Dermis microvascular lymphatic vessel endothelial cell (primary cell): Measurements from ENCODE around the gene DUSP7. TPM values are rescaled to one million over a fixed set of nuclear protein-coding genes. Genes with fewer than 3 reads are reported as not detected.

Experiments
- DNase-seq, 2 donors: peaks; one replicate each; pipeline versions ENCODE4 v3.0.0 to v3.0.0-alpha.2; 2010; ENCODE audit warnings: low read depth in 2 of 2
- total RNA-seq: library from RNA; depleted of rRNA; stranded (reverse); fragments of >200 nt; gene quantifications from 2 replicates; pipeline ENCODE4 v1.2.1, GENCODE V29; 2014

DUSP7 gene
- total RNA-seq, 1 donor from 2014 or later: 6.9 TPM

DNA sequence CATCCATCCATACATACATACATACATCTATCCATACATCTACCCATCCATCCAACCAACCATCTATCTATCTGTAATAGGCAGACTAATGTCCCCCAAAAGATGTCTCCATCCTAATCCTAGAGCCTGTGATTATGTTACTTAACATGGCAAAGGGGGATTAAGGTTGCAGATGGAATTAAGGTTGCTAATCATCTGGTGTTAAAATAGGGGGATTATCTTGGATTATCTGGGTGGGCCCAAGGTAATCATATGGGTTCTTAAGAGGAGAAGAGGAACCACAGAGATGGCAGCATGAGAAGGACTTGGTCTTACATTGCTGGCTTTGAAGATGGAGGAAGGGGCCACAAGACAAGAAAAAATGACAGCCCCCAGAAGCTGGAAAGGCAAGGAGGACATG, 45.9 kb downstream of the DUSP7 start:
- no peak for DNase-seq

DNA sequence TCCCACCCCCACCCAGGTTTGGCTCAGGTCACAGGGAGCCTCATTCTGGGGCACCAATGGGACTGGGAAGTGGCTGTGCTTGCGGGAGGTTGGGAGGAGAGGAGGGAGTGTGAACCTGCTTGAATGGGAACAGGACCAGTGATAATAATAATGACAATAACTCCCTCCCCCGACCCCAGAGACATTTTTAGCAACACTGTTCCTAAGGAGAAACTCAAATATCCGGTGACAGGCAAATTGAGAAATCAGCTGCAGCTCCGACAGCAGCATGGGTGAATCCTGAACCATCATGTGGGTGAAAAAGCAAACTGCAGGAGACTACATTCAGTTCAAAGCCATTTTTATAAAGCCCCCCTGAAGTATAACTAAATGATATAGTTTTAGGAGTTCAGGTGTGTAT, 49.1 kb downstream of the DUSP7 start:
- no peak for DNase-seq

DNA sequence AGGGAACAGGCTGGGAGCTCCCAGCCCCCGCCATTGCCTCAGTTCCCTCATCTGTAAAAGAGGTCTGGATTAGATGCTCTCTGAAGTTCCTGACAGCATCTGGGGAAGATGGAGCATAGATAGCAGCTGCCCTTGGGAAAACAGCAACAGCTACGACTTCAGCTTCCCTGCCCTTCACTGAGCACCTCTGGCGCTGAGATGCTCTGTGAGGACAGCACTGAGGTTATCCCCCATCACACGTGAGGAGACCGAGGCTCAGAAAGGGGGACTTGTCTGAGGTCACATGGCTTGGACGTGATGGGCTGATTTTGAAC, 49.6 kb downstream of the DUSP7 start:
- DNase-seq: no peak

DNA sequence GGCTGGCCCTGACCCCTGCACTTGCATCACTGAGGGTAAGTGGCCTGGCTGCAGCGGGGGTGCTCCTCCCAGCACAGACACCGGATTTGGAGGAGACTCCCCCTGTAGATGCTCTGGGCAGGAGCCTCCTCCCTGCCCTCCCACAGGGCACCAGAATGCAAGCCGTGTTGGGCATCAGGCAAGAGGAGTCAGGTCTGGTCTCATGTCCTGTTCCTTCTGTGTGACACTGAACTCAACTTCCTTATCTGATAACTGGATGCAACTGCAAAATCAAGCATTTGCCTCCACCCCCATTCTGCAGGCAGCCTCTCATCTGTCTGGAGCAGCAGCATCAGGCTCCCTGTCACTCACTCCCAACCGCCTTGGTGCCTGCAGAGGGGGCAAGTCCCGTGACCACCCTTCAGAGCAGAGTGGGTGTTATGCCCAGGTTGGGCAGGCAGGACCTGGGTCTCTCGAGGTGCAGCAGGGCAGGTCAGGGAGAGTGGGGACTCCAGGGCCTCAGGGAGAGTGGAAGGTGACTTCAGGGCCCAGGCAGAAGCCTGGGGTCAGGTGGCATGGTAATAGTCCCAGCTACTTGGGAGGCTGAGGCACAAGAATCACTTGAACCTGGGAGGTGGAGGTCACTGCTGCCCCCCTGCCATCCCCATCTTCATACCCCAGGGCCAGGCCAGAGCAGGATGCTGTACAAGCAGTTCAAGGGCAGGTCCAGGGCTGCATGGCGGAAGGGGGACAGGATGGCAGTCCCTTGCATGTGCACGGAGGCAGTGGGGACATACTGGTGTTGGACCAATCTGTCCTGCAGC, 50.2 kb downstream of the DUSP7 start:
- no peak for DNase-seq

DNA sequence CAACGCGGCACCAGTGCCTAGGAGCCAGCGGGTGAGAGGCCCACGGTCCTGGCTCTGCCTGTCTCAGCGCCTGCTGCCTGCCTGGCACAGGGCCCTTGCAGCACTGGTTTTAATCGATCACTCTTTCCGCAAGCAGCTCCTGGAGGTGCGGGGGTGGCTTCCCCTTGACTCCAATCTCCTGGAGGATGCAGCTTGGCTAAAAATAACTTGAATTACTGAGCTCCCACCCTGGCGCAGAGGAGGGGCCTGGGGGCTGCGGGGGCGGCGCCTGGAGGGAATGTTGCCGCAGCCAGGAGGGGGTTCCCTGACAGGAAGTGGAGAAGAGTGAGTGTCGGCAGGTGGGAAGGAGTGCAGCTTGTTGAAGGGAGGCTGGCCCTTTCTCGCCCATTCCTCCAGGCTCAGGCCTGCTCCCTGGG, 50.8 kb downstream of the DUSP7 start:
- peak in 1 of 2 donors; percentile 57 for DNase-seq

DNA sequence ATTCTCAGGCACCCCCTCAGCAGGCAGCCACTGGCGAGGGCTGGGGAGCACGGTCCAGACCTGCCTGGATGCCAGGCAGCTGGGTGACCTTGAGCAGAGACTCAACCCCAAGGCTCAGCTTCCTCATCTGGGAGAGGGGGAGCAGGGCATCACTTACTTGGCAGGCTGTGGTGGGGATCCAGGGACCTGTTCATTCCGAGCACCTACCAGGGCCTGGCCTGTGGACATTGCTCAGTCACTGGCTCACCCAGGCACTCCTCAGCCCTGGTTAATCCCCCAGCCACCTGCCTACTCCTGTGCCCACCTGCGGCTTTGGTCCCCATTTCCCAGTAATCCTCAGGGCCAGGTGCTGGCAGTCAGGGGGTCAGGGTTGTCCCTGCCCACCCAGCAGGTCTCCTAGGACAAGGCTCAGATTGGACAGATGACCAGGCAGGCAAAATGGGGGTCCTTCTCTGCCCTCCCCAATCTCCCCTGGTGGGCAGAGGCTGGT, 51.4 kb downstream of the DUSP7 start:
- no peak for DNase-seq

DNA sequence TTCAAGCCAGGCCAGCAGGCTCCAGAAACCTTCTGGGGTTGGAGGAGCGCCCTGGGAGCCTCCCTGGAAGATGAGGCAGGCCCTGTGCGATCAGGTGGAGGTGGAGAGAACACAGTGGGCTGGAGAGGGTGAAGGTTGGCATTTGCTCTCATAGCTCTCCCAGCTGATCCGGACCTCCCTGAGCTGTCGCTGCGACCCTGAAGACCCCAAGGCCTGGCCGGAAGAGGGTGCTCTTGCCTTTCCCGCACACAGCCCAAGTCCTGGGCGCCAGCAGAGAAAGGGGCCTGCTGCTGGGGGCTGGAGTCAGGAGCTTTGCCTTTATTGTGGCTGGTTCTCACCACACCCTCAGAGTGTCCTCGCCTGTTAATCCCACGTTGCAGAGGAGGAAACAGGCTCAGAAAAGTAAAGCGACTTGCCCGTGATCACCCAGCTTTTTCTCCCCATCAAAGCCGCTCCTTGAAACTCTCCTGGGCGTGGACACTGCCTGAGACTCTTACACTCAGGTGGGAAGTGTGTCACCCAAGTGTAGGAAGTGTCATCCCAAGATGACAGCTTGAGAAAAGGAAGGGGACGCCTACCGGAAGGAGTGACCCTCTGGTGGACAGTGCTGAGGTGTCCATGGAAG, 52.1 kb downstream of the DUSP7 start:
- DNase-seq: peak in 1 of 2 donors; percentile 49

DNA sequence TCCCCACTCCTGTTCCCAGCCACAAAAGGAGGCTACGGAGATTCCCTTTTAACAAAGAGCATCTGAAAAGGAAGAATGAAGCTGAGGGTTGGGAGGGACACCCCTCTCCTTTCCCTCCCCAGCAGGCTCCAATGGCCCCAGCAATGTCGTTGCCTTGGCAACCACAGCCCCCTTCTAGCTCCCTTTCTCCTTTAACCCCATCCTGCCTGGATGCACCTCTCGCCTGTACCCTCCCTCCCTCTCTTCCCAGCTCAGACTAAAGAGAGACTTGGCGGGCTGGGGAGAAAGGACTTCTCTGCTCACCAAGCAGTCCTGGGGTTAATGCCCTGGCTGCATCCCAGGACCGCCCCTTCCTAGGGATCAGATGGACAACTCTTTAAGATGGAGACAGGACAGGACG, 53.6 kb downstream of the DUSP7 start:
- DNase-seq: no peak

DNA sequence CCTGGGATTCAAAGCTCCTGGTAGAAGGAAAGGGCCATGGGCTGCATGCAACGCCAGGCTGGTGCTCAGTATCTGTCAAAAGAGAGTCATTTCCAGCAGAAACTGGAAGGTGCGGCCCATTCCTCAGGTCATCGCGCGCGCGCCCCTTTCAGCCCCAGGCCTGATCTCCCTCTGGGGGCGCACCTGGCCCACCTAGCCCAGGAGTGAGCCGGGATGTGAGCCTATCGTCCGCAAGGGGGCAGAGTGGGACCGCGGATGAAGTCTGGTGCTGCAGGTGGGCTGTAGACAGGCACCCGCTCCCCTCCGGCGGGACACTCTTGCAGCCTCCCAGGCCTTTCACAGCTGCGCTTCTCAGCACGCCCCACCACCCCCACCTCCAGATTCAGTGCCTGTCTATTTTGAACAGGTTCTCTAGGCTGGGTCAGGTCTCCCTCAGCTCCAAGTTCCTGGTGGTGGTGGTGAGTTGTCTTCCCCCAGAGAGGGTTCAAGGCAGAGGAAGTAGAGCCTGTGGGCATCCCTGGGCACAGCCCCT, 54.9 kb downstream of the DUSP7 start:
- peak; percentile 48 to 75 for DNase-seq

DNA sequence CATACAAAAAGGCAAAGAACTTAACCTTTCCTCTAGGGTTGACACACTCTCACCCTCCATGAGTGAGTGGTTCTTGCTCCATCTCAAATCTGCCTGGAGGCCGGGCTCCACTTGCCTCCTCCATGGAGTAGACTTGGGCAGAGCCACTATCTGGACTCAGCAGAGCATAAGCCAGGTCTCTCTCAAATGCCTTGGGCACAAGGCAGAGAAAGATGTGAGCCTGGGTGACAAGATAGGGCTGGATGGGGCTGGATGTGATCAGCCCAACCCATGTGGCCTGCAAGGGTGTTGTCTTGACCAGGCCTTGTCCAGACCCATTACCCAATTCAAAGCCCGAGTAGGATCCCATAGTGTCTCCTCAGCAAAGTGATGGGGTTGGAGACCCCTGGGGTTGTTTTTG, 56.5 kb downstream of the DUSP7 start:
- DNase-seq: no peak

Other genes with a start within 250 kb of the DUSP7 start
- not detected in 2 replicates for gene IQCF2, start 195.0 kb downstream of the DUSP7 start, total RNA-seq
- gene IQCF5, start 181.0 kb downstream of the DUSP7 start, total RNA-seq: not detected in 2 replicates
- gene IQCF1, start 153.2 kb downstream of the DUSP7 start, total RNA-seq: not detected in 2 replicates
- 16.9 and 18.6 TPM in 2 replicates for gene RRP9, start 114.7 kb downstream of the DUSP7 start, total RNA-seq
- 5.6 and 6.7 TPM in 2 replicates for gene PARP3, start 114.2 kb downstream of the DUSP7 start, total RNA-seq
- under 0.01 TPM in 1 of 2 replicates, not detected in the other for gene GPR62, start 101.2 kb downstream of the DUSP7 start, total RNA-seq
- 16.7 and 18.1 TPM in 2 replicates for gene PCBP4, start 89.1 kb downstream of the DUSP7 start, total RNA-seq
- 9.5 and 12.8 TPM in 2 replicates for gene ABHD14B, start 82.5 kb downstream of the DUSP7 start, total RNA-seq
- gene ABHD14A, start 81.5 kb downstream of the DUSP7 start, total RNA-seq: 4.2 and 5.3 TPM in 2 replicates
- 19.4 and 23.5 TPM in 2 replicates for gene ACY1, start 73.0 kb downstream of the DUSP7 start, total RNA-seq
- gene RPL29, start 60.7 kb downstream of the DUSP7 start, total RNA-seq: 811 and 952 TPM in 2 replicates
- 6.4 and 12.5 TPM in 2 replicates for gene POC1A, start 97.9 kb upstream of the DUSP7 start, total RNA-seq
- 43.9 and 46.0 TPM in 2 replicates for gene ALAS1, start 141.6 kb upstream of the DUSP7 start, total RNA-seq
- not detected in 2 replicates for gene TLR9, start 169.1 kb upstream of the DUSP7 start, total RNA-seq
- gene TWF2, start 182.6 kb upstream of the DUSP7 start, total RNA-seq: 128 and 132 TPM in 2 replicates
- gene PPM1M, start 189.2 kb upstream of the DUSP7 start, total RNA-seq: 11.2 and 13.7 TPM in 2 replicates
- 75.5 and 93.7 TPM in 2 replicates for gene WDR82, start 222.1 kb upstream of the DUSP7 start, total RNA-seq
- 22.2 and 27.7 TPM in 2 replicates for gene GLYCTK, start 231.3 kb upstream of the DUSP7 start, total RNA-seq